ENCODE measurements around the gene KLHL35.

GRCh38 chr11:75442161-75442885, 9.3 kb upstream of the KLHL35 start:
- TF ChIP-seq POLR2A (IDR thresholded peaks at IDR 0.05) (no peak), CTCF (IDR thresholded peaks at IDR 0.05) (no peak)

Measured in vagina (tissue), 2 donors.